HG03354 (cell line): ENCODE results near the gene ANTKMT.
A peak's percentile ranks its signal among the peaks of the same experiment; 100 is the strongest.
"Not testable (repeated sequence)": the region's sequence is repeated elsewhere in the genome, so short reads cannot be mapped to it uniquely, and the experiment has no call there.

Source experiments
- ATAC-seq: cut with Tn5 transposase; IDR thresholded peaks from one replicate; pipeline ENCODE4 v1.9.1; 2021; ENCODE audit warnings: mild to moderate bottlenecking; ENCODE audit not compliant: unreplicated experiment, poor library complexity, severe bottlenecking

Gene ANTKMT

GRCh38 chr16:680967-681745 lies 39.8 kb upstream of the ANTKMT start:
- ATAC-seq, result no peak

- no peak for ATAC-seq
These were observed 39.1 kb upstream of the ANTKMT start for GRCh38 chr16:681746-682427.

- ATAC-seq, result no peak
These were observed 38.2 kb upstream of the ANTKMT start for GRCh38 chr16:682493-683395.

GRCh38 chr16:683396-684070 lies 37.4 kb upstream of the ANTKMT start:
- ATAC-seq, result no peak

GRCh38 chr16:684071-684794 lies 36.7 kb upstream of the ANTKMT start, which contains the start of gene JMJD8:
TSS of gene JMJD8 (minus strand) at chr16:684334. CDS start at chr16:684319, 15 bp downstream.
- ATAC-seq, result peak; percentile 62

GRCh38 chr16:684961-685696 lies 35.8 kb upstream of the ANTKMT start:
- no peak for ATAC-seq

- no peak for ATAC-seq
These were observed 35.0 kb upstream of the ANTKMT start for GRCh38 chr16:685967-686366.

GRCh38 chr16:686459-687260 lies 34.3 kb upstream of the ANTKMT start:
- no peak for ATAC-seq

- no peak for ATAC-seq
These were observed 33.4 kb upstream of the ANTKMT start for GRCh38 chr16:687499-687898.

- no peak for ATAC-seq
These were observed 31.6 kb upstream of the ANTKMT start for GRCh38 chr16:689175-689897.

- not testable (repeated sequence) for ATAC-seq
These were observed 29.7 kb upstream of the ANTKMT start for GRCh38 chr16:691242-691641.

- ATAC-seq, result no peak
These were observed 28.4 kb upstream of the ANTKMT start for GRCh38 chr16:692356-693108.

- no peak for ATAC-seq
These were observed 27.6 kb upstream of the ANTKMT start for GRCh38 chr16:693364-693763.

- ATAC-seq, result no peak
These were observed 27.2 kb upstream of the ANTKMT start for GRCh38 chr16:693766-694165.

GRCh38 chr16:694187-694862 lies 26.6 kb upstream of the ANTKMT start:
- no peak for ATAC-seq

GRCh38 chr16:694863-695354 lies 26.0 kb upstream of the ANTKMT start:
- no peak for ATAC-seq
